ENCODE measurements around the gene ETFA.

Gene ETFA

DNA sequence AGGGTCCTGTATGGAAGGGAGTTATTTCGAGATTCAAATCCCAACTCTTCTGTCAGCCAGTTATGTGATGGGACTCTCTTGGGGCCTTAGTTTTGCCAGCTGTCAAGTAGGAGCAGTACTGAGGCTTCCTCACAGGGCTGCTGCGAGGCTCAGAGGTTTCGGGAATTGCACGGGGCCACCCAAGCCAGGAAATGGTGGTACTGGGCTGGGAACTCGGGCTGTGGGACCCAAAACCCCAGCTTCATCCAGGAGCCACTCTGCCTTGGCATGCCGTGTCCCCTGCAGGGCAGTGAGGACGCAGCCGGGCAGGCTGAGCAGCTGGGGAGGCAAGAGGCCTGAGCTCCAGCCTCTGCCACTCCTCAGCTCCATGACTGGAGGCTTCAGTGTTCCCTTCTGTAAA is 118.6 kb downstream of the ETFA start:
- no peak for ATAC-seq

- no peak for ATAC-seq
These were observed 119.6 kb downstream of the ETFA start for GRCh38 chr15:76191539-76192244.

DNA sequence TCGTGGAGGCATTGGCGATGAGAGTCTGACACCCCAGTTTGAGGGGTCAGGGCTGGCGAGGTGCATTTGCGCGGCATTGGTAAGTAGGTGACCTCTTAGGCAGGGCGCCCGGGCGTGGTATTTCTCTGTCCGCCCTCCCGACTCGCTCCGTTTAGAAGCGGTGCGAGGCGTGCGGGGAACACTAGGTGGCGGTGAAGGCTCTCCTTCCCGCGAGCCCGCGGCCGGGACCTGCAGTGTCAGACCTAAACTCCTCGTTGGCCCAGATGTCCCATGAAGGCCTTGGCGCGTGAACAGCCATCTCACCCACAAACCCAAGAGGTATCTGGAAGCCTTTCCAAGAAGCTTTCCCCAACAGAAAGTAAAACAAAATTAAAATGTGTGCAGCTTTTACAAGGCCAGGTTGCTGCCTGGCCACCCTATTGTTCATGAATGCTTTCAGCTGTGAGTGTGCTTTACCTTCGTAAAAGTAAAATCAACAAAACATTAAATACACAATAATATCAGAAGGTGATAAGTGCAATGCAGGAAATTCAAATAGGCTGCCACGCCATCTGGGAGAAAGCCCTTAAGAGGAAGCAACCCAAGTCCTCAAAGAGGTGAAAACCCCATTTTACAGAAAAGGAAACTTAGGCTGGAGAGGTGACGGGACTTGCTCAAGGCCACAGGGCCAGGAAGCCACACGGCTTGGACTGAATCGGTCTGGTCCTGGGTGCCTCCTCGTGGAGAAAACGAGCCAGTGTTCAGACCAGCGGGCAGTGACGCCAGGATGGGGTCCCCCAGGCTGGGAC is 120.3 kb downstream of the ETFA start:
- peak; percentile 82 to 87 for ATAC-seq

- no peak for ATAC-seq
These were observed 121.2 kb downstream of the ETFA start for GRCh38 chr15:76190070-76190564.

GRCh38 chr15:76189106-76189505 is 122.2 kb downstream of the ETFA start:
- no peak for ATAC-seq

- no peak for ATAC-seq
These were observed 124.1 kb downstream of the ETFA start for GRCh38 chr15:76187163-76187562.

DNA sequence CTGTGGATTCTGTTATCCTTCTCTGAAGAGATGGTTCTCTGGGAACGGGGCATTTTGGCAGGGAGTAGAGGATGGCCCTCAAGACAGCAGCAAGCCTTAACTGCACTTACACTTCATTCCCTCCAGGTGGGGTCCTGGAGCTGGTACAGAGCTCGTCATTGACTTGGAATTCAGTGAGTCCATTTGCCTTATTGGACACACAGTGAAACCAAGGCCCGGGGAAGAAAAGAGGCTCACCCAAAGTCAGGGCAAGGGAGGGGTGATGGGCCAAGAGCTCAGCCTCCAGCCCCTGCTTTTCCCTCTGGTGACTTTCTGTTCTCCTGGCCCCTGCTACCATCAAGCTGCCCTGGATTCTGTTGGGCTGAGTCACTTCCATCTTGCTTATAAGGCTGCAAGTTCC is 125.6 kb downstream of the ETFA start:
- no peak for ATAC-seq

DNA sequence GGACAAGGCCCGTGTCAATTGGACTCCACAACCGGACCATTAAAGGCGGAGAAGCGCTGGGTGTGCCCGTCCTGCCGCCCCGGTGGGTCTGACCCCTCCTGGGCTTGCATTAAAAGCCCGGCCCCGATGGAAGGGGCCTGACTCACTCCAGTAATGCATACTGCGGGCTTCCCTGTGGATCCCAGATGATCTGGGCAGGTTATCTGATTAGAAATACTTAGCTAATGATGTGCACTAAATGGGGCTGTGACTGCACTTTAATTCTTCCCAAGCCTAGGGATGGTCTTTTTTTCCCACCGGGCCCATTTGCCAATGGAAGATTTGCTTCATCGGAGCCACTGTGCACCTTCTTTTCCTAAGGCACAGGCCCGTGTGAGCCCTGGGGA is 126.6 kb downstream of the ETFA start:
- no peak for ATAC-seq

GRCh38 chr15:76183930-76184649 is 127.2 kb downstream of the ETFA start:
- ATAC-seq: no peak

DNA sequence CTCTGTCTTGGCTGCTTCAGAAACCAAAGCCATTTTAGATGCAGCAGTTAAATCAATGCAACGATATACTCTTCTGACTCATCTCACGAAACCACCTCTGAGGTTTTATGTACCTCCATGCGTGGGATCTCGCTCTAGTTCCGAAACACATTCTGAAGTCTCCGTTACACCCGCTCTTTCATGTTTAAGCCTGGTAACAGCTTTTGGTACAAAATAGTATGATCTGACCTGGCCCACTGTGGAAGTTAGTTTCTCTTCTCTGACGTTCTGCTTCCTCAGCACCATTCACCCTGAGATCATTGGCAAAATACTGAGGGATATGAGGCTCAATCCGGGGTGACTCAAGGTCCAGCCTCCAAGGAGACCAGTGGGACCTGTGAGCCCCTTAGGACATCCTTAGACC is 129.6 kb downstream of the ETFA start:
- ATAC-seq: peak; percentile 88 to 94

DNA sequence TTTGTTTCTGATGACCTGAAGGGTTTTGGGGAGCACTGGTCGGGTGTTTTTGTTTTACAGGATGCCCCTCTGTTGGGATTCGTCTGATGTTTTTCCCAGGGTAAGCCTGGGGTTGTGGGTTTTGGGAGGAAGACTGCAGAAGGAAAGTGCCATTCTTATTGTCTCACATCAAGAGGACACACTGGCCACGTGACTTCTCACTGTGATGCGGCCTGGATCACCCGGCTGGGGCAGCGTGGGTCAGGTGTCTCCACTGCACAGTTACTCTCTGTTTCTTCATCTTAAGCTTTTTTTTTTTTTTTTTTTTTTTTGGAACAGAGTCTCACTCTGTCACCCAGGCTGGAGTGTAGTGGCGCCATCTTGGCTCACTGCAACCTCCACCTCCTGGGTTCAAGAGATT is 130.9 kb downstream of the ETFA start:
- no peak for ATAC-seq

DNA sequence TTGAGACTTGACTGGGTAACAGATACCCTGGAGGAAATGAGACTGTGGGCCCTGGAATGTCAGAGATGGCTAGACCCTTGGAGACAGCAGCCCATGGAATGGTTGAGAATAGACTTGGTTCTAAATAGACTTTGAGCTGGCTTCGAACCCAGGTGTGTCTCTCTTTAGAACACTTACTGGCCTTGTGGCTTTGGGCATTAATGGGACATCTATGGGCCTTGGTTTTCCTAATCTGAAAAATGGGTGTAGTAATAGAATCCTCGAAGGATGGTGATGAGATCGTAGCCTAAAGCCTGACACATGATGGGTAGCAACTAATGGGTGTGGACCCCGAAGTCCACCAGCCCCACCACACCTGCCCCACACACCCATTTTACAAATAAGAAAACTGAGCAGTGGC is 132.2 kb downstream of the ETFA start:
- ATAC-seq: no peak

DNA sequence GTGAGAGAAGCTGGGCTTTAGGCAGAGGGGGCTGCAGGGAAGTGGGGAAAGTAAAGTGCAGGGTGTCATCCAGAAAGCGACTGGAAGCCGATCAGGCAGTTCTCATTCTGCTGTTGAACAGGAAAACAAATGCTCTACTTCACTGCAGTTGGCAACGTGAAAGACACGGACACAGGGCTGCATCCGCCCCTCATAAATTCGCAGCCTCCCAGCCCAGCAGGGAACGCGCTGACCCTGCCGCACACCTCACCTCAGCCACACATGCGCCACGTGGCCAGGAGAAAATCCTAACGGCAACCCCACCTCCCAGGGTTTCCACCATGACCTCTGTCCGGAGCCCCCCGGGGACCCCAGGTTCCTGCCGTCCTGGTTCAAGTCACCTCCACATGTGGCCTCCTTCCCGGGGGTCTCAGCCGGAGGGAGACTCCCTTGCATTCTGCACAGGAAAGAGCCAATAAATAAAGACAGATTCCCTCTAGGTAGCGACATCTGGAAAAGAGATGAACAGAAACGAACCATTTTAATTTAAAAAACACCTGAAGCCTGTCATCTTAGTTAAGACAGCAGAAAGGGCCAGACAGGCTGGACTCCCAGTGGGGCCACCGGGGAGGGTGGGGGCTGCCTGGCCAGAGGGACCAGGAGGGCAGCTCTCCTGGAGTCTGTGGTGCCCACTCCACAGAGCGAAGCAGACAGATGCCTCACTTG is 132.8 kb downstream of the ETFA start:
- ATAC-seq: no peak

- no peak for ATAC-seq
These were observed 133.7 kb downstream of the ETFA start for GRCh38 chr15:76177491-76178040.

GRCh38 chr15:76176487-76177085 is 134.7 kb downstream of the ETFA start:
- ATAC-seq: no peak

- no peak for ATAC-seq
These were observed 135.2 kb downstream of the ETFA start for GRCh38 chr15:76176059-76176458.

DNA sequence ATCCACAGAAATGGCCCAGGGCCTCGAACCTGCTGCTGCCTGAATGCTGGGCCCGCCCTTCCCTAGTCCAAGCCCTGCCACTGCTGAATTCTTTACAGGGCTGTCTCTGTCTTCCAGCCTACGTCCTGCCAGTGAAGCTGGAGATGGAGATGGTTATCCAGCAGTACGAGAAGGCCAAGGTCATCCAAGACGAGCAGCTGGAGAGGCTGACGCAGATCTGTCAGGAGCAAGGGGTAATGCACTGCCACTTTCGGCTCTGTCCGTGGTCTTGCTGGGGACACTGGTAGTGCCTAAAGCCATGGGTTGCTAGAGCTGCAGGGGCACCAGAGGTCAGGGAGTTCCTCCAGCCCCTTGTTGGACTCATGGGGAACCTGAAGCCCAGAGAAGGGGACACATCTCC is 135.8 kb downstream of the ETFA start:
- no peak for ATAC-seq

DNA sequence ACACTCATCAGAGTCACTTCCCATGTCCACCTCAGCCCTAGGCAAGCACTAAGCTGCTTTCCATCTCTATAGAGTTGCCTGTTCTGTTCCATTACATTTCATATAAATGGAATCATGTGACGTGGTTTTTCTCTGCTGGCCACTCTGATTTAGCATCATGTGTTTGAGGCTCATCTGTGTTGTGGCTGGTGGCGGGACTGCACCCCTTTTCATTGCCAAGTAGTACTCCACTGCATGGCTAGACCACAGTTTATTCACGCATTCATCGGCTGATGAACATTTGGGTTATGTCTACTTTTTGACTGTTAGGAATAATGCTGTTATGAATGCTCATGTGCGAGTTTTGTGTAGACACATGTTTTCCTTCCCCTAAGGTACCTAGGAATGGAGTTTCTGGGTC is 136.6 kb downstream of the ETFA start:
- ATAC-seq: no peak

DNA sequence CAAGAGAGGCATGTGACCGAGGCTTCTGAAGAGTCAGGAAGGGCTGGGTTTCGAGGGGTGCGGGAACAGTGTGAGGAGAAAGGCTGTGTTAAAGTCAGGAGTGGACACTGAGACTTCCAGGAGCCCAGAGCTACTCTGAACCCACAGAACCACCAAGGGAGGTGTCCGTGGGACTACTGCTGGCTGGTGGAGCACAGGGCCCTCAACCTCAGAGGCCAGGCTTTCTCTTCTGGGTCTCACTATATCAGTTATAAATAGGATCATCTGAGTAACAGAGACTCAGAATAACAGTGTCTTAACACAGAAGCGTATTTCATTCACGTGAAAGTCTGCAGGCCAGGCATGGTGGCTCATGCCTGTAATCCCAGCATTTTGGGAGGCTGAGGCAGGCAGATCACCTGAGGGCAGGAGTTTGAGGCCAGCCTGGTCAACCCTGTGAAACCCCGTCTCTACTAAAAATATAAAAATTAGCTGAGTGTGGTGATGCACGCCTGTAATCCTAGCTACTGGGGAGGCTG is 137.9 kb downstream of the ETFA start:
- ATAC-seq: no peak

DNA sequence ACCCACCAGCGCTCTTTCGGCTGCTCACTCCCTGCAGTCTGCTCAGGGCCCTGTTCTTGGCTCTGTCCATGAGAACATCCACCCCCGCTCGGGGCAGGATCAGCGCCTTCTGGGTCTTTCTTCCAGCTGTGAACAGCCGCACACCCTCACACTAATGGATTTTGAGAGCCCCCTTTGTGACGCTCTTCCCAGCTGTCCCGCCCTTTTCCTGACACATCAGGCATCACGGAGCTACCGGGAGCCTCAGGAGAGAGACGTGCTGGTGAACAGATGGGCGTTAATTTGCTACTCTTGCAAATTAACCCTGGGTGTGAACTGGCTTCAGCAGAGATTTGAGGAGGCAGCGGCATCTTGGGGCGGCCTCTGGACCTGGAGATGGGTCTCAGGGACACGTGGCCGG is 138.5 kb downstream of the ETFA start:
- no peak for ATAC-seq

DNA sequence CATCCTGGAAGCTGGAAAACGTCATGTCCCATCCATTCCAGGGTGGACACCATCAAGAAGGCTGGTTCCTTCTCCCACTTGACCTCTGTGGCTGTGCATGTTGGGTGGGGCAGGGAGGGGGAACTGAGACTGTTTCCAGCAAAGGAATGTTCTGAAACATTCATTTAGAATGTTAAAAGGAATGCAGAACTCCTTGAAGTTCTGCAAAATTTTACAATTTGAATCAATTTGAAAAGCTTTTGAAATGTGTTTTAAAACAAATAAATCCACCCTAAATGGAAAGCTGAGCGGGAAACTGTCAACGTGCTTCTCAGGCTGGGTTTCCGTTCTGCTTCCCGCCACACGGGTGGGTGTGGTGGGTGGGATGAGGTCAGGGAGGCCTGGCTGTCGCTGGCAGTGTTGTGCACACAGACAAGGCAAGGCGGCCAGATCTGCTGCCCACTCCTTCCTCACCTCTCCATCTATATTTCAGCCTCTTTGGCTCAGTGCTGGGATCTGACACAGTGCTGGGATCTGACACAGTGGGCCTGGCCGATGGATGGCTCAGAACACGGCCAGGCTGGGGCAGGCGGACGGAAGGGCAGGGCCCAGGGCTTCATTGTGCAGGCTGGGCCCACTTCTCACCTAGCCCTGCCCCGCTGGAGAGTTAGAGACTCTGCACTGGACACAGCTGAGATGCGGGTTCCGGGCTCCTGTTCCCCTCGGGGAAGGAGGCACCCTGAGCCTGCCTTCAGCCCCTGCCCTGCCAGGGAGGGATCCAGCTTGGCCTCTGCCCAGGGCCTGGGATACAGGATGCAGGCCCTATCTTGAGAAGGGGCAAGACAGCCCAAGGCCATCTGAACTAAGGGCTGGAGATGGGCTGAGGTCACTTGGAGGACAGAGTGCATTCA is 141.1 kb downstream of the ETFA start:
- ATAC-seq: no peak

Measured in activated CD4-positive, CD25-positive, alpha-beta regulatory T cell treated with anti-CD3 and anti-CD28 coated beads, Interleukin-2, amount 50 U/mL, for 24 hours (primary cell).